NCI-H446 treated with DMSO at 0.1 percent for 48 hours (cell line): ENCODE results near the gene SPRED2.

Experiments
- DNase-seq: peaks from one replicate; lab custom pipeline; 2025; lab: John Stamatoyannopoulos, UW

The SPRED2 gene

DNA sequence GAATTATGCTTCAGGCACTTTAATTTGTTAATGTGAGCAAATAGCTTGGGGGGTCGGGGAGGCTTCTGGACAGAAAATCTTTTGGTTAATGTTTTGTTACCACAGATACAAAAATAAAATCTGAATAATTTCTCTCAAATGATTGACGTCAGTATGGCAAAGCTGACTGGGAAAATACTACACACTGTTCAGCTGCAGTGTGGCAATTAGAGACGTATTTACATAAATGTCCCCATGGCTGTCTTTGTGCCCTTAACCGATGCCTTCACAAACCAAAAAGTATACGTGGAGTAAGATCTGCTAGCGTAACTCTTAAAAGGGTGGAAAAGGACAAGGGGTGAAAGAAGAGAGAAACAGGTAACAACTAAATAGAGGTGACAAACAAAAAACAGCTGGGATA, 121.3 kb downstream of the SPRED2 start:
- no peak for DNase-seq

DNA sequence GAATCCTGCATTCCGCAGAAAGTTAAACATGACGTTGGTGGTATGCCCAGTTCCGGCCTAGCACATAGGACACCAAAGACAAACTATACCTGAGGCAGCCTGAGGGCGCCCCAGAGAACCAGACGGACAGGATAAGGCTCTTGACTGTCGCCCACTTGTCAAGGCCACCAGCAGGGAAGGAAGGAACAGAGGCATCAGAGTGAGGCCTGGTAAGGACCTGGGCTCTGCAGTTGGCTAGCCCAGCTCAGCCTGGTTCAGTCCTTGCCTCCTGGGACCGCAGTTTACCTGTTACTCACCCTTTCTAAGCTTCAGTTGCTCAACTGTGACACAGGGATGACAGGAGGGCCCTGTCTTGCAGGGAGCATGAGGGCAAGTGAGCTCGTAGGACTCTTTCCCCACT, 122.7 kb downstream of the SPRED2 start:
- no peak for DNase-seq

DNA sequence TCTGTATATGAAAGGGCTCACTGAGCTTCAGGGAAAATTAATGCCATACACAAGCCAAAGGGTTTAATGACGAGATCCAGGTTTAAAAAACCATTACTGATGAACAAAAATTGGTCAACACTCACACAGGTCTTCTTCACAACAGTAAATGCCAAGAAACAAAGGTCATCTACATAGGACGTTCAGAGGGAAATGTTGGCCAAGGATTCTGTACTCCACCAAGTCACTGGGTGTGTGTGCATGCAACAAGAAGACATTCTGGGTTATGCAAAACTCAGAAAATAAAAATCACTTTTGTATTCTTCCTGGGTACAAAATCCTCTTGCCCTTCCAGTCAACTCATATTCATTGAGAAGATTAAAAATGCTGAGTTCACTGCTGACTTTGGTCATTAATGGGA, 126.5 kb downstream of the SPRED2 start:
- no peak for DNase-seq

DNA sequence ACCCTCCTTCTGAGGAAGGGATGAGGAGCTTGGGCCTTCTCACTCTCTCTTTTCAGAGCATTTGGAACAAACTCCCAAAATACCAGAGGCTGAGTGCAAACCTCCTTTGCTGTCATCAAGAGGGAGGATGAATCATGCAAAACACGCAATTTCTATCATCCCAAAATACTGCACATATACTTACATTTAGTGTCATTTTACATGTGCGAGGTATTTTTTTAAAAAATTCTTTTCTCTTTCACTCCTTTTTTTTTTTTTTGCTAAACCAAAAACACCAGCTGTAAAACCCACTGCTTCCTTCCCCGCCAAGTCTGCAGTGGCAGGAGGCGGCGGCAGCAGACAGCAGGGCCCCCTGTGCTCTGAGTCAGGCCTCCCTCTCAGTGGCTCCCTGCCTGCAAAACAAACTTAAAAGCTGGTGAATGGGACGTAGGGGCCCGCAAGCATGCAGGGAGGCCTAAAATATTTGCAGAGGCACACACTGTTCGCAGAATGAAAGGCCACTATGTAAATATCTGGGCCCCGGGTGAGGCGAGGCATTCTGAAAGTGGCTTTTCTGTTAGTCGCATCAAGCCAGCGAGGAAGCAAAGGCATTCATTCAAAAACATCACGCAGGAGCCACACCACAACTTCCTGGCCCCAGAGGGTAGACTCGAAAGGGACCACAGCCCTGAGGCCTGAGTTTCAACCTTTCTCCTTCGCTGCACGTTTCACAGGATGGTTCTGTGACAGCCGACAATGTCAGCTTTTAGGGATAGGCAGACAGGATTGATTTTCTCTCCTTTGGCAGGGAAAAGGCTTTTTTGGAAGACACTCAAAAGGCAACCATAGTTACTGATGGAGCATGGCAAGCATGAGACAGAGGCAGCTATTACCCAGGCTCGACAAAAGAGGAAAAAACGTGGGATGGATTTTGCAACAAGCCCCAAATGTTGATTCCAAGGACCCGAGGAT, 131.4 kb downstream of the SPRED2 start:
- peak; percentile 65 for DNase-seq

DNA sequence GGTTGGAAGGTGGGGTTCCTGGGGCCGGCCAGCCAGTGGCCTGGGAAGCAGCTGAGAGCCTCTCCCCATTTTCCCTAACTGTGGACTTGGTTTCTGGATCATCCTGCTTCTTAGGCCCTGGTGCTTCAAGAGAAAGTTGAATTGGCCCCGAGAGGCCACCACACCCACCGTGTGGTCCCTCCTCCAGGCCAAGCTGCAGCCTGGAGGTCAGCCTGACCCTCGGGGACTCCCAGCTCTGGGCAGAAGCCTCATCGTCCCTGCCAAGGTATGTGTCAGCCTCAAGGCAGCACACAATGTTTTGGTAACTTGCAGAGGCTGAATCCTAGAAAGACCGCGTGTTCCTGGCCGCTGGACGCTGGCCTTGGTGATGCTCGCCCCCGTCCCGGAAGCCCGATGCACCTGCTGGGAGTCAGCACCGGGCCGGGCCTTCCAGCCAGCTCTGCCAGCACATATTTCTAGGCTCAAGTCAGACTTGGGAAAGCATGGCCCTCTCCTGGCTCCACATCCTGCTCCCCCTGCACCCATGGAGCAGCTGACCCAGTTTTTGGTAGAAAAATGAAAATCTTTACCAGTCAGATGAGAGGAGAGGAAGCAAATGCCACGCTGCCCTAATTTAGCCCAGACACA, 132.2 kb downstream of the SPRED2 start:
- DNase-seq, result no peak

DNA sequence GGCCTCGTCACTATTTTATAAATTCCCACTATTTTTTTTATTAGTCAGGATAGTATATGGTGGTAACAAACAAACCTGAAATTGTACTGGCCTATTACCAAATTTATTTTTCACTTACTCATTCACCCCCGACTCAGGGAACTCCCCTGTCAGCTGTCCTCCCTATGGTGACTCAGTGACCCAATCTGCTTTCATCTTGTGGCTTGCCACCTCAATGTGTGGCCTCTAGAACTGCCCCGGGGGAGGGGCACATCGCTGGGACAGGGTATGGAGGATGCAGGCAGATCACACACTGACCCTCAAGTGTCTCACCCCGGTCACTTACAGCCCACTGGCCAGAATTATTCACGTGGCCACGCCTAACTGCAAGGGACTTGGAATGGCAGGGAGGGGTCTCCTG, 133.2 kb downstream of the SPRED2 start:
- no peak for DNase-seq

DNA sequence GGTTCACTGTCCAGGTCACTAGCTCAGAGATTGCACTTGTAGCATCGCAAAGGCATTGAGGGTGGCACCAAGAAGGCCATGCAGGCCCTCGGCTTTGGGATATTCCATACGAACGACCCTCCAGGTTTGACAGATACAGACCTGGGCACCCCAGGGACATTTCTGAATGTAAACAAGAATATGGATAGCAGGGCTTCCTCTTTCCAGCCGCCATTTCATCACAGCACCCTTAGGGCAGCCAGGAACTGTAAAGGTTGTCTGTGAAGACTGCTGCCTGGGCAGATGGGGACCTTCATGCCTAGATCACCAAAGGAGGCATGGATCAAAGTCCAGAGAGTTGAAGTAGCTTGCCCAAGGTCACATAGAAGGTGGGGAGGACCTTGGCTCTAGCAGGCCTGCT, 134.3 kb downstream of the SPRED2 start:
- no peak for DNase-seq

DNA sequence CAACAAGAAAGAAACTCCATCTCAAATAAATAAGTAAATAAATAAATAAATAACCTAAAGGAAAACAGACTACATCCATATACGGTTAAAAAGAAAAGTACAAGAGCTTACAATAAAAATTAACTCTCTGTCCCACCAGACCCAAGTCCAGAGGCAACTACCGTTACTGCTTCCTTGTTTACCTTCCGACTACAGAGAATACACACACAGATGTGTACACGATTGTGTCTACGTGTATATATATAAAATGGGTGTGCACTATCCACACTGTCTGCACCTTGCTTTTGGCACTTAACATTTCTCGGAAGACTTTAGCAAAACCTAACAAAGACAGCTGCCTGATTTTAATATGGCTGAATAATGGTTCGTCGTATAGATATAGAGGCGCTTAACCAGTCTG, 134.9 kb downstream of the SPRED2 start:
- no peak for DNase-seq

DNA sequence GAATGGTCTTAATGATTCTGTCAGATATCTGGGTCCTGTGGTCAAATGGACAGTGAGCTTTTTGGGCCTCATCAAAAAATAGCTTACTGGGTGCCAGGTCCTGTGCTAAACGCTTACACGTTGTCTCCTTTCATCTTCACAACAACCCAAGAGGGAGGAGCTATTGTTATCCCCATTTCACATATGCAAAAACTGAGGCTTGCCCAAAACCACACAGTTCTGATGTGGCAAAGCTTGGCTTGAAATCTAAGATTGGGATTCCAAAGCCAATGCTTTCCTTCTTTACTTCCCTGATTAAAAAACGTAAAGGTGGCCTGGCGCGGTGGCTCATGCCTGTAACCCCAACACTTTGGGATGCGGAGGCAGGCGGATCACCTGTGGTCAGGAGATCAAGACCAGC, 135.4 kb downstream of the SPRED2 start:
- no peak for DNase-seq

DNA sequence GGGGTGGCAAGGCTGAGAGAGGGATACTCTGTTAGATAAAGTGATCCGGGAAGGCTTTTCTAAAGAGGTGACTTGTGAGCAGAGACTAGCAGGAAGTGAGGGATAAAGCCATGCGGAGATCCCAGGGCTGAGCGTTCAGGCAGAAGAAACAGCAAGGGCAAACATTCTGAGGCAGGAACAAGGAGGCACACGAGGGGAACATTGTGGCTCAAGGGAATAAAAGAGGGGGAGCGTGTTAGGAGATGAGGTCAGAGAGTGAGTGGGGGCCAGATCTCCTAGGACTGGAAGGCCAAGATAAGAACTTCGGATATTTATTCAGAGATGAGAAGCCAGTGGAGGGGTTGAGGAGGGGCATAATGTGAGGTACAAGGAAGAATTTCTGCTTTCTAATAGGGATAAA, 137.7 kb downstream of the SPRED2 start:
- DNase-seq, result no peak

DNA sequence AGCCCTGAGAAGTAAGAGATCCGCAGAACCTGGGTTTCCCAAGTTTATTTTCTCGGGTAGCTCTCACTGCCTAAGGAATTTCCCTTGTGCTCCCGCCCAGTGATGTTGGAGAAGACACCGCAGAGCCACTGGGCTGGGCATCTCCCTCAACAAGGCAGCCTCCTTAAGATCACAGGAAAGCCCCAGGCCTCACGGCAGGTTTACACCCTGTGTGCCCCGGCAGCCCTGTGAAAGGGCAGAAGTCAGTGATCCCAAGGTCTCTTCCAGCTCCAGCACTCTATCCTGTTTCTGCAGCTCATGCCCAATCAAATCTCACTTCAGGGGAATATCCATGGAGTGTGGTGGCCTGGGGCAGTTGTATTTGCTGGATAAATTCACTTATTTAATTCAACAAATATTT, 138.3 kb downstream of the SPRED2 start:
- no peak for DNase-seq

DNA sequence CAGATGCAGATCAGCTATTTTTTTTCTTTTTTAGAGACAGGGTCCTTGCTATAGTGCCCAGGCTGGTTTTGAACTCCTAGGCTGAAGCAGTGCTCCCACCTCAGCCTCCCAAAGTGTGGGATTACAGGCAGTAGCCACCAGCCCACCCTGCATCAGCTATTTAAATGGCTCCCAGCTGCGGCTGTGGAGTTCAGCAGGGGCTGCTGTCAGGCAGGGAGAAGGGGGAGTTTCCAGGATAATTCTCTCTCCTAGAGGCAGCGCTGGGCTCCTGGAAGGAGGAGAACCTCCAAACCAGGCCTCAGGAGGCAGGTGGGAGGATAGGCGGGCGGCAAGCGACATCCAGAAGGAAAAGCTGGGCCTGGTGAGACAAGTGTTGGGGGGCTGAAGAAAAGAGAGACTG, 139.0 kb downstream of the SPRED2 start:
- no peak for DNase-seq

DNA sequence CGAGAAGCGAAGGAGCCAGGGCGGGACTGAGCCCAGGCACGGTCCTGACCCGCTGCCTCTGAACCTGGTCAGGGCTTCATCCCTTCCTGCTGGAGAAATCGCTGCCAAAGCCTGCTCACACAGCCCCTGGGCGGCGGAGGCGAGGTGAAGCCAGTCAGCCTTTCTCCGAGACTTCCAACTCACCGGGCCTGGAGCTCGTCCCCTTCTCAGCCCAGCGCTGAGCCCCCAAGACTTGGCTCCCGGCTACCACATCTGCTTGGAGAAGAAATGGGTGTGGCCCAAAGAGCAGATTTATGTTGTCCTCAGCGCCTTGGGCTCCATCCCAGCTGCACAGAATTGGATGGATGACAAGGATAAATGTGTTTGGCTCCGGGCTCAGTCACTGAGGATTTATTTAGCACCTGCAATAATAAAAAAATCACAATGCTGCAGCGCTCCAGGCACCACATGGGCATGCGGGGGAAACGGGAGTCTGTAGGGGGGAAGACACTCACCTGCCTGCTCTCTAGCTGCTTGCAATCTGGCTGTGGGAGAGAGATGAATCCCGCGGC, 139.9 kb downstream of the SPRED2 start:
- peak; percentile 61 for DNase-seq

DNA sequence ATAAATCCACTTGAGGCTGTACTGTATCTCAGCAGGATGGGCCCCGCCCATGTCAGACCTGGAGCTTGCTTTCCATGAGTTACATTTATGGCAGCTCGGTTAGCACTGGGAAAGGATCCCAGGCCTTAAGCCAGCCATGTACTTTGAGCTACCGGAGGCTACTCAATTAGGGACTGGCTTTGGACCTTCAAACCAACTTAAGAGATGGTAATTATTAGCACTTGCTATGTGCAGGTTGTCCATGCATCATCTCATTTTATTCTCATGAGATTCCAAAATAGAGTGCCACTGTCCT, 140.3 kb downstream of the SPRED2 start:
- DNase-seq, result no peak

DNA sequence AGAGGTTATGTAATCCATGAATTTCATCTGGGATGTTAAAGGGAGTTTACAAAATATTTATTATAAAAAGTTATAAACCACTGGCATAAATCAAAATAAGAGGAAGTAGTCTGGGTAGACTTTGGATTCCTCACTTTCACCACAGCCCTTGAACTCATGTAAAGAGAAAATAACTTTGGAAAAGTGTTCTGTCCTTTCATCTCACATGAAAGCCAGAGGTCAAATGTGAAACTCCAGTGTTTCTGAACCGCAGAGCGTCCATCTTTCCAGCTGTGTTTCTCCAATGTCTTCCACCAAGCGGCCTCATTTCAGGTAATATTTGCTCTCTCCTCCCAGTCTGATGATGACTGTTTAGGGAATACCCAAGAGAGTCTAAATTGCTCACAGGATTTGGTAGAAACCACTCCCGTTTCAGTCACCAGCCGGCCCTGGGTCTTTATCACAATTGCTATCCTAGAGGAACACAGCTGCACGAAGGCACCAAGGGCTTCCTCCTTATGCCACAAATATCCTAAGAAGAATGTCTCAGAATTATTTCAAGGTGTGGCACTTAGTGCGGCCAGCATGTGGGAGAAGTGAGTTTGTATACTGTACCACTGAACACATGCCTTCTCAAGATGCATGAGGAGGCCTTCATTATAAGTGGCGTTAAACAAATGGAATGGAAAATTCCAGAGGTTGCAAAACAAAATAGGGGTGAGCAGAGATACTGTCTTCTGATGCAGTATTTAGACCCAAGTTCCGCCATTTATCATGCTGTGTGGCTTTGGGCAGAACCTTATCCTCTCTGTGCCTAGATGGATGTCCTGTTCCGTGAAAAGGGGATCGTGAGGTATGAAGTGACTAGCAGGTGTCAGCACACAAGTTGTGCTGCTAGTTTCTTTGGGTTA, 140.9 kb downstream of the SPRED2 start:
- no peak for DNase-seq

DNA sequence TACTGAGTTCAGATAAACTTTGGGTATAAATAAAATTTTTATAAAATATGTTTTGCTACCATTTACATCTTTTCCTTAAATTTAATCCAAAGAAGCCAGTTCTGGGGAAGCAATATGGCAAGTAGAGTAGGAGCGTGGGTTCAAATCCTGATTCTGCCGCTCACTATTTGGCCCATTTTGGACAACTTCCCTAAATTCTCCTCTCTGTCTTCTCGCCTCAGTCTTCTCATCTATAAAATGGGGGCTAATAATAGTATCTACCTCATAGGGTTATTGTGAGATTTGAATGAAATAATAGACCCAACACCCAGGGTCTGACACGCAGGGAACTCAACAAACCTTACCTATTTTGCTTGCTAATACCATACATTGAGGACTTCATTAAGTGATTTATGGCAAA, 145.0 kb downstream of the SPRED2 start:
- no peak for DNase-seq

DNA sequence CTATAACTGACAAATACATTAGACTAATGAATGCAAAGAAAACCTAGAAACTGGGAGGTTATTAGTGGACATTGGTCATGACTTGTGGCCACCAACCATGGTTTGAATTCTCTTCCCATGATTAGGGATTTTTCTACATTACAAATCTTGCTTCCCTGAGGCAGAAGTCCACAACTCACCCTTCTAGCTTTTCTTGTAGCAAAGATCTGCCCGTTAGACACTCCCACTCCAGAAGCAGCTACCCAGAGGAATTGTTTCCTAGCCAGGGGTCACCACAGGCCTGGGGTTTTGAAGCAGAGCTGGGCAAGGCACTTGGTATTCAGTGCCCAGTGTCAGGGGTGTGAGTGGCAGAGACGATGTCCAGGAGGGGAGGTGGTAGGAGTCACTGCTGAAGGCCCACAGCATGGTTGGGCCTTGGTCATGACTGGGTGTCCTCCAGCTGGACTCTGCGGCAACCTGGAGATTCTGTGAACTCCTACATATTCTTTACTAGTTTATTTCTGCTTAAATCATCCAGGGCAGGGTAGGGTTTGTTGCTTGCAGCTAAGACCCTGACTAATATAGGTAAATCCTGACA, 149.8 kb downstream of the SPRED2 start:
- DNase-seq, result no peak

DNA sequence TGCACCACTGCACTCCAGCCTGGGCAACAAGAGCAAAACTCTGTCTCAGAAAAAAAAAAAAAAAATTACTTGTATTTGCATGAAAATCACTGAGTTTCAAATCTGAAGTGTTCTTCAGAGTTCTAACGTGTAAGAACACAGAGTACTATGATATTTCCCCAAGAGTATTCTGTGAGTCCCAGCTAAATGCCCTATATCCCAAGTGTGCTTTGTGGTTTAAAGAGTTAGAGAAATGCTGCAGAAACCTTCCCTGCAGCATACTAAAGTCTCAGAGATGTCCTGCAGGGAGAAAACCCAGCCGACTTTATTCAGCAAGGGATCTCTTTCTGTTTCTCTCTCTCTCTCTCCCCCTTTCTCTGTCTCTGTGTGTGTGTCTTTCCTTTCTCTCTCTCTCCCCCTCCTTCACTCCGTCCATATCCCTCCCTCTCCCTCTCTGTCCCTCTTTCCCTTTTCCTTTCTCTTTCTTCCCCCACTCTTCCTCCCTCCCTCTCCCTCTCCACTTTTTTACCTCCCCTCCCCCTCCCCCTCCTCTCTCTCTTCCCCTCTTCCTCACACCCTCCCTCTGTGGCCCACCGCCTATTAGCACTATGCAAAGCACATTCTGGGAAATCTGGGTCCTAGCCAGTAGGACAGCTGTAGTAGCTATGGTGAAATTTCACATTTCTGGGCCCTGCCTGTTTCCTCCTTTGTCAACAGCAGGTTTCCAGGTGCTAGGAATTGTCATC, 150.6 kb downstream of the SPRED2 start:
- no peak for DNase-seq

DNA sequence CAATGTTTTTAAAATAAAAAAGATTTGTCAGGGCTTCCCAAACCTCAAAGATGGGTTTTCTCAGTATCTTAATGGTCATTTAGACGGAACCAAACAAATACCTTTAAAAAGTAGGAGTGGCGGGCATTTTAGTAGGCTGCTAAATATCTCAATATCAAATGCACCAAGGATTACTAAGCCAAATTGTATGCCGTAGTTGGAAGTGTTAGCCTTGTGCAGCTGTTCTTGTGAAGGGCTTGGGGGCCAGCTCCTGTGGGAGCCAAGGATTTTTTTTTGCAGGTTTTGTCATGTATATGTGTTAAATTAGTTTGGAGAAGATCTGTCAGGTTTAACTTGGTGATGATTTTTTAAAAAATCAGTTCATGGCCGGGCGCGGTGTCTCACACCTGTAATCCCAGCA, 152.6 kb downstream of the SPRED2 start:
- DNase-seq, result no peak

DNA sequence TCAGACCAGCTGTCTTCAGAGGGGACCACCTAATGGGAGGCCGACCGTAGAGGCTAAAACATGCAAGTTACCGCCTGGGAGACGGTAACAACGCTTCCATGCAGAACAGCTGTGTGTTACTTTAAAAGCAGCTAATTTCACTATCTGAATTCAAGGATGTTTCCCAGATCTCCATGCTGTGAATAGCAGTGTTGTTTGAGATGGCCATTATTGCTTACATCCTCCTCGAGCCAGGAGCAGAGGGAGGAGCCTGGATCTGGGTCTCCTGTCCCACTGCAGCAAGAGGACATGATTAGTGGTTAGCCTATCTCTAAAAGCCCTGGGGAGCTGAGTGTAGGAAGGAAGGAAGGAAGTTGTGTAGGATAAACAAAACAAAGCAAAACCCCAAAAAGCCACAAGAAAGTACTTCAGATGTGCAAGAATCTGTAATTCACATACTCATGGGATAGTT, 153.8 kb downstream of the SPRED2 start:
- DNase-seq, result no peak

DNA sequence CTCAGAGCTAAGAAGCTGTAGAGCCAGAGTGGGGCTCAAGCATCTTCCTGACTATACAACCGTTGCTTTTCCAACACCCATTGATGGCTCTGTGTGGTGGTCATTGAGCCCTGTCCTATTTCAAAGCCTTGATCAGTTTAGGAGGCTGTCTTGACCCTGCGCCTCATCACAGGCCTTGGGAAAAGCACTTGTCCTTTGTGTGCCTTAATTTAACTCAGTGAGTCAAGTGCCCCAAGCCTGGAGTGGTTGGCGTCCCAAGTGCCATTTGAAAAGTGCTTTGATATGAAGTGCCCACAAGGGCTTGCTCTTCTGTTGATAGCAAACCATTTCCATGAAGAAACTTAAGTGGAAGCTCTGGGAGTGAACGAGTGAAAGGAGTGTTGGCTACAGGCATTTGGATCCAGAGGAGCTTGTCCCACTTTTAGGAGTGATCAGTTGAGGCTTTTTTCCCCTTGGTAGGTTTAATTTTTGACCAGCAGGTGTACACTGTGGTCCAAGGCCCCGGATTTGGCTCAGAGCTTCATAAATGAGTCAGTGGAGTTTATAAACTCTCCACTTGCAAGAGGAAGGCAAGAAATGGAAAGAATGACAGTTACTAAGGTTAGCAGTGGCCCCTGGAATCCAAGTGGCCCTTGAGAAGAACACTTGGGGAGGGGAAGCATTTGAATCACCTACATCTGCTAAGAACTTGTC, 154.5 kb downstream of the SPRED2 start:
- no peak for DNase-seq
